Testis (tissue), 3 donors: ENCODE data around the gene SH3TC1. TPM values are rescaled to one million over a fixed set of nuclear protein-coding genes. Genes with fewer than 3 reads are reported as not detected.

Experiments
- DNase-seq: peaks from one replicate; pipeline ENCODE4 v3.0.0-alpha.2; 2019
- H3K27ac ChIP-seq, 2 donors: fragments of 200-600 bp; sonication (generic); one replicate each; pipeline ENCODE4 v1.5.1; 2019
- H3K27me3 ChIP-seq: fragments of 200-600 bp; sonication (generic); one replicate; pipeline ENCODE4 v1.5.1; 2019
- H3K36me3 ChIP-seq: fragments of 200-600 bp; sonication (generic); one replicate; pipeline ENCODE4 v1.5.1; 2017; ENCODE audit warnings: low read depth; ENCODE audit errors: missing control alignments
- H3K4me1 ChIP-seq: fragments of 200-600 bp; sonication (generic); one replicate; pipeline ENCODE4 v1.5.1; 2019
- H3K4me3 ChIP-seq, 2 donors: fragments of 200-600 bp; sonication (generic); one replicate each; pipeline ENCODE4 v1.5.1; 2017 to 2019
- H3K9me3 ChIP-seq: fragments of 200-600 bp; sonication (generic); one replicate; pipeline ENCODE4 v1.5.1; 2017
- POLR2A ChIP-seq: fragments of 450-650 bp; IDR thresholded peaks from one replicate; pipeline ENCODE4 v1.6.1; 2017; ENCODE audit warnings: antibody characterized with exemption, mild to moderate bottlenecking, moderate library complexity
- WGBS, 2 donors: methylation state at CpG; one replicate each; pipeline ENCODE4 v1.1.5; 2018; 5-methylcytosine and 5-hydroxymethylcytosine counted together
- intact Hi-C: fragments of 100-400 bp; cut with DNase I; formaldehyde crosslinking; loops from one replicate; pipeline ENCODE4 v1.15.1; 2023; ENCODE audit warnings: low total_unique reads
- polyA plus RNA-seq: library from polyadenylated mRNA; stranded (reverse); fragments of 350-450 nt; fragmentation: Illumina TruSeq; extraction: RNeasy Lipid Tissue Mini Kit (QIAGEN cat#74804); gene quantifications from one replicate; pipeline ENCODE4 v1.2.3, GENCODE V29; 2014; ENCODE audit warnings: low read depth, low replicate concordance; ENCODE audit not compliant: insufficient read depth
- total RNA-seq, 2 donors: library from RNA; depleted of rRNA; stranded (reverse); fragments of >200 nt; gene quantifications; one replicate each; pipeline ENCODE4 v1.2.3, GENCODE V29; 2016
- TF ChIP-seq, protein P1 (sequence below), 3 experiments: fragments of 450-650 bp in 2 of 3; fragments of 200-600 bp in 1 of 3; sonication (generic) in 1 of 3; IDR thresholded peaks; one replicate each; pipeline ENCODE4 v1.5.1; 2016 to 2019; ENCODE audit warnings: antibody characterized with exemption in 3 of 3, mild to moderate bottlenecking in 2 of 3, moderate library complexity in 1 of 3

Gene SH3TC1
- total and polyA plus RNA-seq, 3 donors from 2014 or later = 3.2 to 12.6 (median 4.0) TPM

DNA sequence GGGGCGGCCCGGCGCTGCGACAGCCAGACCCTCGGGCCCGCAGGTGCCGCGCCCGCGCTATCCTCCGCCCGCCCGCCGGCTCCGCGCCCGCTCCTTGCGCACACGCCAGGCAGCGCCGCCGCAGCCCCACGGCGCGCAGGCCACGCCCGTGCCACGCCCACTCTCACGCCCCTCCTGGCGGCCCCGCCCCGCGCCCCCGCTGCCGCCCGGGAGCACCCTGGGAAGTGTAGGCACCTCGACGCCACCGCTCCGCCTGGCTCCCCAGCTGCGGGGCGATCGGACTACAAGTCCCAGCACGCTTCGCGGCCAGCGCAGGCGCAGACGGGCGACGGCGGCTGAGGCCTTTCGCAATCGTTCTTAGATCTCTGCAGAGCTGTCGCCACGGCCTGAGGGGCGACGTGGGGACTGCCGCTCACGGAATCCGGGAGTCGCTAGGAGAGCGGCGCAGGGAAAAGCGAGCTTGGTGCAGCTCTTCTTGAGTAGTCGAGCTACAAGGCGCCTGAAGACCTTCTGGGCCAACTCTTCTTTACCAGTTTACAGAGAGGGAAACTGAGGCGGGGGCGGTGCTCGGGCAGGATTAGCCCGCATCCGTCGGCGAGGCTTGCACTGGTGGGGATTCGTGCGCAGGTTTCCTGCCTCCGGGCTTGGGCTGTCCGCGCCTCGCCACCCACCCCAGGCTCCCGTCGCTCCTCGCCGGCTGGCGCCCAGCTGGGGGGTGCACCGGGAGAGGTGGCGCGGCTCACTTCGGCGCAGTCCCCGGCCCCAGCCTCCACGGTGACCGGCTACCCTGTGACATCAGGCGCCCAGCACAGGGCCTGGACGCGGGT, 40.2 kb upstream of the SH3TC1 start, which contains the start of gene ABLIM2:
TSS of gene ABLIM2 (minus strand) at position 104 of the 827 bp plus-strand sequence. CDS start 124 bp downstream, outside the sequence.
- intact Hi-C loops = no loop called here
- peak; percentile 98 for DNase-seq
- 0% methylated on average over 14 to 66 of the region's 96 CpGs for WGBS, 2 donors
- peak within 1 kb of the TSS; percentile 76 to 81 for H3K4me3 ChIP-seq
- H3K36me3 ChIP-seq = no peaks in the 10 kb centered on the region
- peaks cover 9% of the 10 kb centered on the region for H3K4me1 ChIP-seq
- no peak for TF ChIP-seq POLR2A
- TF ChIP-seq, protein P1, sequence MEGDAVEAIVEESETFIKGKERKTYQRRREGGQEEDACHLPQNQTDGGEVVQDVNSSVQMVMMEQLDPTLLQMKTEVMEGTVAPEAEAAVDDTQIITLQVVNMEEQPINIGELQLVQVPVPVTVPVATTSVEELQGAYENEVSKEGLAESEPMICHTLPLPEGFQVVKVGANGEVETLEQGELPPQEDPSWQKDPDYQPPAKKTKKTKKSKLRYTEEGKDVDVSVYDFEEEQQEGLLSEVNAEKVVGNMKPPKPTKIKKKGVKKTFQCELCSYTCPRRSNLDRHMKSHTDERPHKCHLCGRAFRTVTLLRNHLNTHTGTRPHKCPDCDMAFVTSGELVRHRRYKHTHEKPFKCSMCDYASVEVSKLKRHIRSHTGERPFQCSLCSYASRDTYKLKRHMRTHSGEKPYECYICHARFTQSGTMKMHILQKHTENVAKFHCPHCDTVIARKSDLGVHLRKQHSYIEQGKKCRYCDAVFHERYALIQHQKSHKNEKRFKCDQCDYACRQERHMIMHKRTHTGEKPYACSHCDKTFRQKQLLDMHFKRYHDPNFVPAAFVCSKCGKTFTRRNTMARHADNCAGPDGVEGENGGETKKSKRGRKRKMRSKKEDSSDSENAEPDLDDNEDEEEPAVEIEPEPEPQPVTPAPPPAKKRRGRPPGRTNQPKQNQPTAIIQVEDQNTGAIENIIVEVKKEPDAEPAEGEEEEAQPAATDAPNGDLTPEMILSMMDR (IDR thresholded peaks at IDR 0.05) = peak in 1 of 3 experiments; percentile 21
- H3K27ac ChIP-seq = no peak within 1 kb of the TSS
- no peaks in the 10 kb centered on the region for H3K27me3 ChIP-seq
- no peaks in the 10 kb centered on the region for H3K9me3 ChIP-seq

DNA sequence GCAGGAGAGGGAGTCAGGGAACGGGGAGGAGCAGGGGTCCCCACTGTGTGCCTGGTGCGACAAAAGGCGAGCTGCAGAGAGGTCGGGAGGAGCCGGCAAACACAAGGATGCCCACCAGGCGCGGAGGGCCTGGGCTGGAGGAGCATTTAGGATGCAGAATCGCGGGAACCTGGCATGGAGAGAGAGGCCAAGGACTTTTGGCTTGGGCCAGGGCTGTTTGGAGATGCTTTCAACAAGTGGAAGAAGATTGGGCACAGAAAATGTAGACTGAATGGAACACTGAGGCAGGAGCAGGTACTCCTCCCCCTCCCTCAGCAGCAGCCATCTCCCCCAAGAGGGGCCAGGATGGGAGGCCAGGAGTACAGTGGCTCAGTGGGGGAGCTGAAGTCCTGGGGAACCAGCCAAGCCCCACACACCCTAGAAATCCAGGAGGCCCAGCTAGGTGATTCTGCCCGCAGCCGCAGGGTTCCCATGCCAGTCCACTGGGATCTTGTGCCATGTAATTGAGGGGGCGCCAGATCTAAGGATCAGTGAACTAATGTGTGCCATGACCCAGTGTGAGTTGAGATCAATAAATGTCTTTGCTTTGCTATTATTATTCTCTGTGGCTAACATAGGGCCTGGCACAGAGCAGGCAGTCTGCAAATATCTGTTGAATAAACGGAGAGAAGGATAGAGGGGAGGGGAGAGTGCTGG, 39.4 kb upstream of the SH3TC1 start:
- TF ChIP-seq, protein P1 (IDR thresholded peaks at IDR 0.05) = no peak
- TF ChIP-seq POLR2A = no peak
- Histone ChIP-seq H3K27ac (no peak overlapping the region), H3K4me3 (peak overlapping the region; percentile 76 to 81), H3K9me3 (no peaks in the 10 kb centered on the region), H3K4me1 (peaks cover 9% of the 10 kb centered on the region), H3K27me3 (no peaks in the 10 kb centered on the region), H3K36me3 (no peaks in the 10 kb centered on the region)
- DNase-seq = no peak
- intact Hi-C loops = no loop called here
- 16 to 28% methylated on average over 10 to 13 of the region's 13 CpGs for WGBS, 2 donors

DNA sequence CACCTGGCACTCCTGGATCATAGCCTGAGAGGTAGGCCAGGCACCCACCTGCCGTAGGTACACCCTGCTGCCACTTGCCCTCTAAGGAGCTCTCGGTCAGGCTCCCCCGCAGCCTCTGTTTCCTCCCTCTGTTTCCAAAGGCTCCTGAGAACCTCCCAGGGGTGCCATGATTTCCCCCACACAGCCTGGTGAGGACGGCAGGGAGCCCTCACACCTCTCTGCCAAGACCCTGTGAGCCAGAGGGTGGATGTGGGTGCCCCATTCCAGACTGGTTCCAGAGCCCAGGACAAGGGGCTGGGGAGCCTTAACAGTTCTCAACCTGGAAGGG, 38.9 kb upstream of the SH3TC1 start:
- Histone ChIP-seq H3K36me3 (no peaks in the 10 kb centered on the region), H3K27me3 (no peaks in the 10 kb centered on the region), H3K9me3 (no peaks in the 10 kb centered on the region), H3K4me1 (peaks cover 10% of the 10 kb centered on the region), H3K27ac (no peak overlapping the region), H3K4me3 (no peak overlapping the region)
- 82% methylated on average over 4 of the region's 4 CpGs; no CpG with 5 or more reads in 1 of the 2 donors for WGBS, 2 donors
- TF ChIP-seq POLR2A = no peak
- TF ChIP-seq, protein P1 (IDR thresholded peaks at IDR 0.05) = no peak
- intact Hi-C loops = no loop called here
- no peak for DNase-seq

DNA sequence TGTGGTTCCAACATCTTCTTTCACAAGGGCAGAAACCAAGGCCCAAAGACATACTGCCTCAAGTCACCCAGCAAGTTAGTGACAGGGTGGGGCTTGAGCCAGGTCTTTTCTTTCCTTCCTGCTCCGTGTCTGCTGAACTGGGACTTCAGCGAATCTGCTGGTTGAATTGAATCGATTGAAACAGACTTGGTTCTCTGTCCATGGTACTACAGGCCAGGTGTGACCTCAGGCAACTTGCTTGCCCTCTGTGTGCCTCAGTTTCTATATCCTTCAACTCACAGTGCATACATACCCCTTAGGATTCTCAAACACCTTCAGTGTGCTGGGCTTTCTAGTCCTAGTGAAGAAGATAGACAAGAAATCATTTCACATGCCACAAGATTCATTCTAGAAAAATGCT, 38.5 kb upstream of the SH3TC1 start:
- H3K9me3 ChIP-seq = no peaks in the 10 kb centered on the region
- no peaks in the 10 kb centered on the region for H3K36me3 ChIP-seq
- no peak overlapping the region for H3K27ac ChIP-seq
- no peak for DNase-seq
- no peaks in the 10 kb centered on the region for H3K27me3 ChIP-seq
- TF ChIP-seq, protein P1 (IDR thresholded peaks at IDR 0.05) = no peak
- no peak for TF ChIP-seq POLR2A
- 59 to 66% methylated on average over 3 of the region's 3 CpGs for WGBS, 2 donors
- H3K4me1 ChIP-seq = peaks cover 13% of the 10 kb centered on the region
- H3K4me3 ChIP-seq = no peak overlapping the region
- intact Hi-C loops = no loop called here
